Measurements from ENCODE around the gene PRKG1.

Gene PRKG1

DNA sequence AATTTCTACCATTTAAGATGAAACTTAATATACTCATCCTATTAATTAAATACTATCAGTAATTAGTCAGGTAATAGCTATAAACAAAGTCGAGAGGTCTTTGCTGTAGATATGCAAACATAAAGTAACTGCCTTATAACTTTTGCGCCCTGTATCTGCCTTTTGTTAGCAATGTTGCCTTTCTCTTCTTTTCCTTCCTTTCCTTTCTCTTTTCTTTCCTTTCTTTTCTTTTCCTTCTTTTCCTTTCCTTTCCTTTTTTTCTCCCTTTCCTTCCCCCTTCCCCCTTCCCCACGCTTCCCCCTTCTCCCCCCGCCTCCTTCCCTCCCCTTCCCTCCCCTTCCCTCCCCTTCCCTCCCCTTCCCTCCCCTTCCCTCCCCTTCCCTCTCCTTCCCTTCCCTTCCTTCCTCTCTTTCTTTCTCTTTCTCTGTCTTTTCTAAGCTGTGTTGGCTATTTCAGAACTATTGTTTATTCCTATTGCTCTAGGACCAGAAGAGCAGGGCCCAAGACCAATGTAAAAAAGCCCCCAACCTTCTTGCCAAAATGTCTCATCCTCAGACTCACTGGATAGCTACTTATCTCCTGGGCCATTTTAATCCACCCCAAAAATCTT, 1174.5 kb downstream of the PRKG1 start:
- Mint-ChIP-seq H3K27me3 (peaks cover 1% of the 10 kb centered on the region), H3K4me3 (no peak overlapping the region)

GRCh38 chr10:52249850-52250395, 1175.6 kb downstream of the PRKG1 start:
- H3K4me1 Mint-ChIP-seq, result no peaks in the 10 kb centered on the region
- DNase-seq (ENCODE audit: low spot score in 2 of 2) (no peak), ATAC-seq (ENCODE audit: low read depth) (no peak)
- H3K27ac Mint-ChIP-seq, result no peak overlapping the region
- no peaks in the 10 kb centered on the region for H3K36me3 Mint-ChIP-seq
- no peak overlapping the region for H3K4me3 Mint-ChIP-seq
- peaks cover 2% of the 10 kb centered on the region for H3K9me3 Mint-ChIP-seq
- peaks cover 1% of the 10 kb centered on the region for H3K27me3 Mint-ChIP-seq

More for the DNA sequence above, 1174.5 kb downstream of the PRKG1 start:
- no peak for DNase-seq (ENCODE audit: low spot score in 2 of 2)
- no peak for ATAC-seq (ENCODE audit: low read depth)
- peaks cover 2% of the 10 kb centered on the region for H3K9me3 Mint-ChIP-seq
- H3K27ac Mint-ChIP-seq, result no peak overlapping the region
- no peaks in the 10 kb centered on the region for H3K4me1 Mint-ChIP-seq
- no peaks in the 10 kb centered on the region for H3K36me3 Mint-ChIP-seq

GRCh38 chr10:52250510-52250909, 1176.2 kb downstream of the PRKG1 start:
- peaks cover 2% of the 10 kb centered on the region for H3K9me3 Mint-ChIP-seq
- DNase-seq (ENCODE audit: low spot score in 2 of 2) (no peak), ATAC-seq (ENCODE audit: low read depth) (no peak)
- no peaks in the 10 kb centered on the region for H3K36me3 Mint-ChIP-seq
- H3K27me3 Mint-ChIP-seq, result peaks cover 1% of the 10 kb centered on the region
- no peak overlapping the region for H3K27ac Mint-ChIP-seq
- H3K4me3 Mint-ChIP-seq, result no peak overlapping the region
- H3K4me1 Mint-ChIP-seq, result no peaks in the 10 kb centered on the region

- no peaks in the 10 kb centered on the region for H3K4me1 Mint-ChIP-seq
- ATAC-seq (ENCODE audit: low read depth) (no peak), DNase-seq (ENCODE audit: low spot score in 2 of 2) (no peak)
- no peaks in the 10 kb centered on the region for H3K36me3 Mint-ChIP-seq
- H3K27me3 Mint-ChIP-seq, result peaks cover 1% of the 10 kb centered on the region
- no peak overlapping the region for H3K27ac Mint-ChIP-seq
- no peak overlapping the region for H3K4me3 Mint-ChIP-seq
- peaks cover 2% of the 10 kb centered on the region for H3K9me3 Mint-ChIP-seq
These were observed 1178.0 kb downstream of the PRKG1 start for GRCh38 chr10:52252307-52252706.

DNA sequence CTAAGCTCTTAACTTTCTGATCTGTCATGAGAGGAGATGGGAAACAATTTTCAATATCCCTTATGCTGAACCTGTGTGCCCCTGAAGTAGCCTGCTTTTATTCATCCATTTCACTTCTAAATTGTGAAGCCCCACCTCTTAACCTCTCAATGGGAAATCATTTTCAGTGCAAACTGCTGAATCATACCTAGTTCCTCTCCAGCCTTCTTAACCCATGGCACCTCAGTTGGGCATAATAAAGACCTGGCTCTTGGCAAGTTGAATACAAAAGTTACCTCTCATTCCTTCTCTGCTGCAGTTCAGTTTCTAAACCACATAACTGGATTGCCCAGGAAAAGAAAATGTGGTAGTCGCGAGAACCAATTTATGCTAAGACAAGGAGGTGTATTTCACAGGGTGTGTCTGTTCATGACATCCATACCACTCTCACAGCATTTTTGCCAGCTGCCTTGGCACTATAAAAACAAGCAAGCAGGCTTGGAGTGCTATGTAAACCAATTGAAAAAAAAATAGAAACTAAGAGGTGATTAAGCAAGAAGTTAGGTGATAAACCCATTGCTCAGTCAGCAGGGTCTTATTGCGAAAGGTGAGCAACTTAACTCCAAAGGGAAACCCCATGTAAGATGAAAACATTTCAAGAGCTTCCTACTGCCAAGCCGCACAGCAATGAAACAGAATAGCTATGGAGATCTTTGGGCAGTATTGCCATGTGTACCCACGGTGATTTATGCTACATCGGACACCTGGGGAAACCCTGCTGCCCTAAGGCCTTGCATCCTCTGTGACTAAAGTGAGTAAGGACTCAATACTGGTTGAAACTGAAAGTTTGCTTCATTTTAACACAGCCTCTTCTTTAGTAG, 1182.8 kb downstream of the PRKG1 start:
- Mint-ChIP-seq H3K36me3 (no peaks in the 10 kb centered on the region), H3K4me3 (no peak overlapping the region), H3K27ac (no peak overlapping the region), H3K9me3 (no peaks in the 10 kb centered on the region), H3K4me1 (no peaks in the 10 kb centered on the region), H3K27me3 (no peaks in the 10 kb centered on the region)
- no peak for ATAC-seq (ENCODE audit: low read depth)
- DNase-seq (ENCODE audit: low spot score in 2 of 2), result no peak

GRCh38 chr10:52257692-52258075, 1183.4 kb downstream of the PRKG1 start:
- no peaks in the 10 kb centered on the region for H3K9me3 Mint-ChIP-seq
- no peak for DNase-seq (ENCODE audit: low spot score in 2 of 2)
- ATAC-seq (ENCODE audit: low read depth), result no peak
- no peak overlapping the region for H3K4me3 Mint-ChIP-seq
- no peaks in the 10 kb centered on the region for H3K27me3 Mint-ChIP-seq
- H3K4me1 Mint-ChIP-seq, result no peaks in the 10 kb centered on the region
- no peak overlapping the region for H3K27ac Mint-ChIP-seq
- no peaks in the 10 kb centered on the region for H3K36me3 Mint-ChIP-seq

DNA sequence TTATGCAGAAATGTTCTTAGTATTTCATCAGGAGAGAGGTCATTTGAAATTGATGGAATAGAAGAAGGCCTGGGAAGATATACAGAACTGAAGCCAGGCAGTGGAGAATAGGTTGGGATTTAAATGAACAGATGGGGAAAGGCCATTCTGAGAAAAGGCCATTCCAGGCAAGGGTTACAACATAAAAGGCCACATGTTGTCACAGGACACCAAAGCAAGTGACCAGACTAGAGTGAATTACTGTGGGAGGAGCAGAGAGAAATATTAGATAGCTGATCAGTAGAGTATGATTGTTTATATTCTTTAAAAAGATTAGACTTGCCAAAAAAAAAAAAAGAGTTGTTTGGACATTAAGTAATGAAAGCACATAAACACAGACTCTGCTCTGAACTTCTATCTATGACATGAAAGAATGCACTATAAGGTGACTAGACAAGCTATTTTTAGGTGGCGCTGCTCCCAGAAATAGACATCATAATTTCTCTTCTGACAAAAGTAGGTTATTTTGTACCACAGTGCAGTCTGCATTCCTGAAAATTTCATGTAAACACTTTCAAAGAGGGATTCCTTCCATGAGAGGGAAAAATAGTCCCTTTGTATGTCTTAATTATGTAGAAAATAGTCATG, 1184.6 kb downstream of the PRKG1 start:
- H3K27me3 Mint-ChIP-seq, result no peaks in the 10 kb centered on the region
- H3K27ac Mint-ChIP-seq, result no peak overlapping the region

DNA sequence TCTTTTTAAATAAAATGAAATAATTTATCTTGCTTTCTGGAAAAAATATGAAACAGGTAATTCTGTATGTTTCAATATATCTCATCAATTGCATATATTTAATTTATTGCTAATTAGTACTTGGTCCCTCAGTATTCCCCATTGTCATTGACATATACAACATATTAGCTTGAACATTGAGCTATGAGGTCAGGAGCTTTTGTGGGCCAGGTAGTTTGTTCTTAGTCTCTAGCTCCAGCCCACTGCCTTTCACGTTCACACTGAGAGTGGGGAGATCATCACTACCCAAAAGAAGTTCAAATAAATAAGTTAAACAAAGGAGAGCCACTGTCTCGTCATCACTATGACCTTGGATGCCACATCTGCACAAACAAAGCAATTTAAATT, 1185.1 kb downstream of the PRKG1 start:
- Mint-ChIP-seq H3K4me1 (no peaks in the 10 kb centered on the region), H3K9me3 (no peaks in the 10 kb centered on the region), H3K4me3 (no peak overlapping the region), H3K36me3 (no peaks in the 10 kb centered on the region), H3K27ac (no peak overlapping the region), H3K27me3 (no peaks in the 10 kb centered on the region)
- no peak for DNase-seq (ENCODE audit: low spot score in 2 of 2)
- ATAC-seq (ENCODE audit: low read depth), result no peak

More for the DNA sequence above, 1184.6 kb downstream of the PRKG1 start:
- DNase-seq (ENCODE audit: low spot score in 2 of 2) (no peak), ATAC-seq (ENCODE audit: low read depth) (no peak)
- no peaks in the 10 kb centered on the region for H3K36me3 Mint-ChIP-seq
- H3K9me3 Mint-ChIP-seq, result no peaks in the 10 kb centered on the region
- H3K4me3 Mint-ChIP-seq, result no peak overlapping the region
- no peaks in the 10 kb centered on the region for H3K4me1 Mint-ChIP-seq

DNA sequence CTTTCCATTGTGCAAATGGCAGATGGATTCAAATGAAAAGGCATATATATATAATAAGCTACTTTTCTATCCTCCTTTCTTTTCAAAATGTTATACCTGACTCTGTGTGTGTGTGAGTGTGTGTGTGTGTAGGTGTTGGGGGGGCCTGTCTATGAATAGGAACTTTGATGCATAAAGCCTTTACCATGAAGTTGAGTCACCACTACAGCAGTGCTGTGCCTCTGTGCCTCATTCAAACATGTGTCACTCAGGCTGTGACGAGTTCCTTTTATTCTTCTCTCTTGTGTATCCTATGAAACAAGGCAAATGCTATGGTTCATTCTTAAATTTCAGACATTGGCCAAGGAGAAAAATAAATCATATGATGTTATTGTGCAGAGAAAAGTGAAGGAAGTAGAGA, 1187.1 kb downstream of the PRKG1 start:
- no peaks in the 10 kb centered on the region for H3K36me3 Mint-ChIP-seq
- DNase-seq (ENCODE audit: low spot score in 2 of 2) (no peak), ATAC-seq (ENCODE audit: low read depth) (no peak)
- no peaks in the 10 kb centered on the region for H3K4me1 Mint-ChIP-seq
- H3K27ac Mint-ChIP-seq, result no peak overlapping the region
- H3K9me3 Mint-ChIP-seq, result no peaks in the 10 kb centered on the region
- H3K4me3 Mint-ChIP-seq, result no peak overlapping the region
- no peaks in the 10 kb centered on the region for H3K27me3 Mint-ChIP-seq

- no peak for DNase-seq (ENCODE audit: low spot score in 2 of 2)
- Mint-ChIP-seq H3K27me3 (no peaks in the 10 kb centered on the region), H3K4me1 (no peaks in the 10 kb centered on the region), H3K4me3 (no peak overlapping the region), H3K9me3 (no peaks in the 10 kb centered on the region), H3K36me3 (no peaks in the 10 kb centered on the region), H3K27ac (no peak overlapping the region)
- no peak for ATAC-seq (ENCODE audit: low read depth)
These were observed 1191.0 kb downstream of the PRKG1 start for GRCh38 chr10:52265131-52265926.

- H3K27ac Mint-ChIP-seq, result no peak overlapping the region
- no peak for DNase-seq (ENCODE audit: low spot score in 2 of 2)
- H3K27me3 Mint-ChIP-seq, result no peaks in the 10 kb centered on the region
- H3K4me3 Mint-ChIP-seq, result no peak overlapping the region
- H3K36me3 Mint-ChIP-seq, result no peaks in the 10 kb centered on the region
- ATAC-seq (ENCODE audit: low read depth), result no peak
- H3K4me1 Mint-ChIP-seq, result no peaks in the 10 kb centered on the region
- H3K9me3 Mint-ChIP-seq, result no peaks in the 10 kb centered on the region
These were observed 1192.6 kb downstream of the PRKG1 start for GRCh38 chr10:52266858-52267257.

DNA sequence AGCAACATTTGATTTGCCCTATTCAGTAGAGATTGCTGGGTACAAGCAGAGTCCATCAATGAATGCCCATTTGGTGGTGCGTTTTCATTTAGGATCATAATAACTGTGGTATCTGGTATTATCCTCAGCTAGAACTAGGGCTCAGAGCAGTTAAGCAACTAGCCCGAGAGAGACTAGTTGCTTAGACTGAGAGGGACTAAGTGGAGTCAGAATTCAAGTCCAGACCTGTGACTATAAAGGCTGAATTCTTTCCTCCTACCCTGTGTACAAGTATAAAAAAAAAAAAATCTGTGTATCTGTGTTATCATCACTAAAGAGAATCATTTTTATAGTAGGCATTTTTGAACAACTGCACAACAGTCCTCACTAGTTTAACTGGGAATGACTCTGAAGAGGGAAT, 1194.5 kb downstream of the PRKG1 start:
- Mint-ChIP-seq H3K4me3 (no peak overlapping the region), H3K9me3 (no peaks in the 10 kb centered on the region), H3K4me1 (no peaks in the 10 kb centered on the region), H3K36me3 (no peaks in the 10 kb centered on the region), H3K27ac (no peak overlapping the region), H3K27me3 (no peaks in the 10 kb centered on the region)
- DNase-seq (ENCODE audit: low spot score in 2 of 2) (no peak), ATAC-seq (ENCODE audit: low read depth) (no peak)

DNA sequence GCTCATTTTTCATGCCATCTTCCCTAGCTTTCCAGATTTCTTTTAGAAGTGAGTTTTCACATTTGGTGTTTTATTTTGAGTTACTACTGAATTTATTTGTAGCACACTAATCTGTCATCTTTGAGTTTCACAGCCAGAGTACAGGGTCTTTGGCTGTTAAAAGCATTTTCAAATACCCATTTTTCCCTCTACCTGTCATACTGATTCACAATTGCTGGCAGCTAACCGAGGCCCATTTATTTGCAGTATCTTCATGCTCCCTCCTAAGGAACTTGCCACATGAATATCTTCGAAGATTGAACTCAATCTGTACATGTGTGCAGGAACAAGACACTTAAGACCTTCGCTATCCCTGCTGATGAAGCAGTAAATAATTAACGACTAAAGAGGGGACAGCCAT, 1194.9 kb downstream of the PRKG1 start:
- ATAC-seq (ENCODE audit: low read depth), result no peak
- H3K27me3 Mint-ChIP-seq, result no peaks in the 10 kb centered on the region
- H3K36me3 Mint-ChIP-seq, result no peaks in the 10 kb centered on the region
- no peak overlapping the region for H3K27ac Mint-ChIP-seq
- no peaks in the 10 kb centered on the region for H3K4me1 Mint-ChIP-seq
- no peaks in the 10 kb centered on the region for H3K9me3 Mint-ChIP-seq
- no peak overlapping the region for H3K4me3 Mint-ChIP-seq
- DNase-seq (ENCODE audit: low spot score in 2 of 2), result no peak

- peaks cover 2% of the 10 kb centered on the region for H3K9me3 Mint-ChIP-seq
- no peaks in the 10 kb centered on the region for H3K4me1 Mint-ChIP-seq
- H3K36me3 Mint-ChIP-seq, result no peaks in the 10 kb centered on the region
- DNase-seq (ENCODE audit: low spot score in 2 of 2), result no peak
- ATAC-seq (ENCODE audit: low read depth), result no peak
- no peak overlapping the region for H3K4me3 Mint-ChIP-seq
- no peak overlapping the region for H3K27ac Mint-ChIP-seq
- no peaks in the 10 kb centered on the region for H3K27me3 Mint-ChIP-seq
These were observed 1201.9 kb downstream of the PRKG1 start for GRCh38 chr10:52276163-52276562.
